ENCODE data around the gene TAF11L9.
A peak's percentile ranks its signal among the peaks of the same experiment; 100 is the strongest.
"Not testable (repeated sequence)": the region's sequence is repeated elsewhere in the genome, so short reads cannot be mapped to it uniquely, and the experiment has no call there.

TAF11L9 gene

GRCh38 chr5:17594255-17594654 lies at the start of gene TAF11L9:
Gene TAF11L9, minus strand, starts transcription at chr5:17594394.
- not testable (repeated sequence) for H3K27ac Mint-ChIP-seq; H3K27me3 Mint-ChIP-seq (ENCODE audit: low read depth, poor library complexity); DNase-seq

GRCh38 chr5:17634160-17634559 lies 40.0 kb upstream of the TAF11L9 start, which contains the start of gene TAF11L14:
Gene TAF11L14, plus strand, starts transcription at chr5:17634460.
- H3K4me1 Mint-ChIP-seq = no peaks in the 10 kb centered on the region
- H3K36me3 Mint-ChIP-seq (ENCODE audit: low read depth) = no peaks in the 10 kb centered on the region
- TF ChIP-seq CTCF (IDR thresholded peaks at IDR 0.05) = no peak
- DNase-seq = no peak
- no peak within 1 kb of the TSS for H3K4me3 Mint-ChIP-seq
- no peak within 1 kb of the TSS for H3K27ac Mint-ChIP-seq
- no peaks in the 10 kb centered on the region for H3K27me3 Mint-ChIP-seq (ENCODE audit: low read depth, poor library complexity)
- no peaks in the 10 kb centered on the region for H3K9me3 Mint-ChIP-seq

More at GRCh38 chr5:17594255-17594654, at the start of gene TAF11L9:
- H3K36me3 Mint-ChIP-seq (ENCODE audit: low read depth); H3K9me3 Mint-ChIP-seq; H3K4me3 Mint-ChIP-seq; H3K4me1 Mint-ChIP-seq: not testable (repeated sequence)

GRCh38 chr5:17631788-17632187 lies 37.6 kb upstream of the TAF11L9 start, which contains the start of gene TAF11L13:
Gene TAF11L13, plus strand, starts transcription at chr5:17632088.
- DNase-seq; H3K4me1 Mint-ChIP-seq; H3K9me3 Mint-ChIP-seq; H3K27me3 Mint-ChIP-seq (ENCODE audit: low read depth, poor library complexity); H3K36me3 Mint-ChIP-seq (ENCODE audit: low read depth); H3K27ac Mint-ChIP-seq; H3K4me3 Mint-ChIP-seq: not testable (repeated sequence)

- no peaks in the 10 kb centered on the region for H3K4me1 Mint-ChIP-seq
- H3K9me3 Mint-ChIP-seq = no peaks in the 10 kb centered on the region
- H3K27ac Mint-ChIP-seq = no peak overlapping the region
- no peak for DNase-seq
- no peaks in the 10 kb centered on the region for H3K27me3 Mint-ChIP-seq (ENCODE audit: low read depth, poor library complexity)
- H3K4me3 Mint-ChIP-seq = no peak overlapping the region
- no peak for TF ChIP-seq CTCF (IDR thresholded peaks at IDR 0.05)
- H3K36me3 Mint-ChIP-seq (ENCODE audit: low read depth) = no peaks in the 10 kb centered on the region
Observed at GRCh38 chr5:17625686-17626085, 31.5 kb upstream of the TAF11L9 start.

- H3K4me1 Mint-ChIP-seq = no peaks in the 10 kb centered on the region
Observed at GRCh38 chr5:17620627-17621026, 26.4 kb upstream of the TAF11L9 start.

GRCh38 chr5:17619354-17619753 lies 25.2 kb upstream of the TAF11L9 start:
- Mint-ChIP-seq H3K4me3 (no peak overlapping the region), H3K9me3 (no peaks in the 10 kb centered on the region), H3K36me3 (ENCODE audit: low read depth) (no peaks in the 10 kb centered on the region), H3K4me1 (no peaks in the 10 kb centered on the region), H3K27ac (no peak overlapping the region), H3K27me3 (ENCODE audit: low read depth, poor library complexity) (peaks cover 3% of the 10 kb centered on the region)
- no peak for TF ChIP-seq CTCF (IDR thresholded peaks at IDR 0.05)
- no peak for DNase-seq

More at GRCh38 chr5:17620627-17621026, 26.4 kb upstream of the TAF11L9 start:
- H3K4me3 Mint-ChIP-seq = no peak overlapping the region
- TF ChIP-seq CTCF (IDR thresholded peaks at IDR 0.05) = no peak
- no peak overlapping the region for H3K27ac Mint-ChIP-seq
- H3K36me3 Mint-ChIP-seq (ENCODE audit: low read depth) = no peaks in the 10 kb centered on the region
- H3K9me3 Mint-ChIP-seq = no peaks in the 10 kb centered on the region
- no peaks in the 10 kb centered on the region for H3K27me3 Mint-ChIP-seq (ENCODE audit: low read depth, poor library complexity)
- DNase-seq = no peak

GRCh38 chr5:17614872-17615605 lies 20.8 kb upstream of the TAF11L9 start:
- H3K27ac Mint-ChIP-seq = no peak overlapping the region
- TF ChIP-seq CTCF (IDR thresholded peaks at IDR 0.05) = no peak
- no peak for DNase-seq

GRCh38 chr5:17610092-17610491 lies 15.9 kb upstream of the TAF11L9 start, which contains the start of gene TAF11L12:
Gene TAF11L12, plus strand, starts transcription at chr5:17610392.
- H3K36me3 Mint-ChIP-seq (ENCODE audit: low read depth); H3K4me3 Mint-ChIP-seq; DNase-seq; H3K27me3 Mint-ChIP-seq (ENCODE audit: low read depth, poor library complexity); H3K4me1 Mint-ChIP-seq; H3K9me3 Mint-ChIP-seq: not testable (repeated sequence)
- peak within 1 kb of the TSS; percentile 30 for H3K27ac Mint-ChIP-seq

More at GRCh38 chr5:17614872-17615605, 20.8 kb upstream of the TAF11L9 start:
- H3K4me1 Mint-ChIP-seq = no peaks in the 10 kb centered on the region
- H3K36me3 Mint-ChIP-seq (ENCODE audit: low read depth) = no peaks in the 10 kb centered on the region
- H3K9me3 Mint-ChIP-seq = no peaks in the 10 kb centered on the region
- H3K4me3 Mint-ChIP-seq = no peak overlapping the region
- H3K27me3 Mint-ChIP-seq (ENCODE audit: low read depth, poor library complexity) = peaks cover 3% of the 10 kb centered on the region

GRCh38 chr5:17607461-17607860 lies 13.3 kb upstream of the TAF11L9 start:
- H3K36me3 Mint-ChIP-seq (ENCODE audit: low read depth); H3K27me3 Mint-ChIP-seq (ENCODE audit: low read depth, poor library complexity); H3K9me3 Mint-ChIP-seq; H3K4me1 Mint-ChIP-seq; H3K27ac Mint-ChIP-seq; H3K4me3 Mint-ChIP-seq; DNase-seq: not testable (repeated sequence)
